SK-N-SH (cell line): ENCODE results near the gene DDX17. TPM values are rescaled to one million over a fixed set of nuclear protein-coding genes. Genes with fewer than 3 reads are reported as not detected.

Experiments used
- CTCF ChIA-PET: fragments of 300-600, 350-600 bp; formaldehyde crosslinking; extraction: SDS; loops from one replicate; lab custom pipeline; 2021; lab: Yijun Ruan, JAX
- POLR2A ChIA-PET: fragments of 350-600 bp; sonication (Branson Sonifier 250); formaldehyde crosslinking; extraction: SDS; loops from one replicate; lab custom pipeline; 2020; ENCODE audit warnings: antibody characterized with exemption, inconsistent platforms; lab: Yijun Ruan, JAX
- DNase-seq: peaks from one replicate; pipeline ENCODE4 v3.0.0; 2012
- H2AFZ ChIP-seq: fragments of 200-600 bp; sonication (generic); 2 replicates; pipeline ENCODE4 v1.8.1; 2016; ENCODE audit warnings: antibody characterized with exemption, mild to moderate bottlenecking, low read depth
- H3F3A ChIP-seq: fragments of 200-600 bp; sonication (generic); replicated peaks from 2 replicates; pipeline ENCODE3; 2016; ENCODE audit warnings: antibody characterized with exemption, mild to moderate bottlenecking; ENCODE audit not compliant: insufficient read depth
- H3K27ac ChIP-seq, 2 experiments: fragments of 200-500 bp in 1 of 2; fragments of 200-600 bp in 1 of 2; sonication (Bioruptor generic) in 1 of 2; sonication (generic), shearing (Covaris generic) in 1 of 2; 2 replicates each; pipeline versions ENCODE4 v1.5.1 to v1.6.1; 2014 to 2016; ENCODE audit warnings: low read depth in 2 of 2, inconsistent platforms in 1 of 2, low read length in 1 of 2, mild to moderate bottlenecking in 1 of 2, mixed read lengths in 1 of 2
- H3K27me3 ChIP-seq: fragments of 200-600 bp; sonication (generic), shearing (Covaris generic); 2 replicates; pipeline ENCODE4 v1.6.1; 2016; ENCODE audit warnings: mixed run types; ENCODE audit not compliant: insufficient read depth
- H3K36me3 ChIP-seq, 2 experiments: fragments of 200-500 bp in 1 of 2; fragments of 200-600 bp in 1 of 2; sonication (Bioruptor generic) in 1 of 2; sonication (generic) in 1 of 2; replicated peaks in 1 of 2; 2 replicates each; pipeline versions ENCODE3 to v1.5.1; 2014 to 2016; ENCODE audit warnings: low read length in 1 of 2, mild to moderate bottlenecking in 1 of 2; ENCODE audit not compliant: insufficient read depth in 2 of 2, control insufficient read depth in 1 of 2
- H3K4me1 ChIP-seq, 2 experiments: fragments of 200-500 bp in 1 of 2; fragments of 200-600 bp in 1 of 2; sonication (Bioruptor generic) in 1 of 2; sonication (generic), shearing (Covaris generic) in 1 of 2; 2 replicates each; pipeline versions ENCODE4 v1.5.1 to v1.6.1; 2014 to 2016; ENCODE audit warnings: low read depth in 1 of 2, low read length in 1 of 2, mixed run types in 1 of 2; ENCODE audit not compliant: insufficient read depth in 2 of 2, control insufficient read depth in 1 of 2
- H3K4me2 ChIP-seq: fragments of 200-600 bp; sonication (generic), shearing (Covaris generic); 2 replicates; pipeline ENCODE4 v1.6.1; 2017; ENCODE audit warnings: mixed run types
- H3K4me3 ChIP-seq, 2 experiments: fragments of 200-500 bp in 1 of 2; fragments of 200-600 bp in 1 of 2; sonication (Bioruptor generic) in 1 of 2; sonication (generic), shearing (Covaris generic) in 1 of 2; 2 replicates each; pipeline versions ENCODE4 v1.5.1 to v1.8.1; 2014 to 2016; ENCODE audit warnings: low read depth in 2 of 2, inconsistent platforms in 1 of 2, low read length in 1 of 2, mild to moderate bottlenecking in 1 of 2, mixed read lengths in 1 of 2, moderate library complexity in 1 of 2
- H3K79me2 ChIP-seq: fragments of 200-600 bp; sonication (generic); 2 replicates; pipeline ENCODE4 v1.8.1; 2017; ENCODE audit warnings: mild to moderate bottlenecking; ENCODE audit not compliant: insufficient read depth
- H3K9ac ChIP-seq: fragments of 200-600 bp; sonication (generic); 2 replicates; pipeline ENCODE4 v1.6.1; 2017; ENCODE audit warnings: mixed run types
- H3K9me2 ChIP-seq: fragments of 200-600 bp; sonication (generic); 2 replicates; pipeline ENCODE4 v1.6.1; 2017; ENCODE audit warnings: mixed run types
- H3K9me3 ChIP-seq: fragments of 200-600 bp; sonication (generic); 2 replicates; pipeline ENCODE4 v1.6.1; 2017; ENCODE audit warnings: mixed run types, mild to moderate bottlenecking, moderate library complexity
- H4K20me1 ChIP-seq: fragments of 200-600 bp; sonication (generic); 2 replicates; pipeline ENCODE4 v1.6.1; 2017; ENCODE audit warnings: mild to moderate bottlenecking, mixed run types; ENCODE audit not compliant: insufficient read depth
- EZH2phosphoT487 ChIP-seq: fragments of 200-600 bp; sonication (generic); IDR thresholded peaks from 2 replicates; pipeline ENCODE4 v1.6.1; 2017; ENCODE audit warnings: low read depth, mixed run types, mild to moderate bottlenecking, antibody characterized with exemption, moderate library complexity, borderline replicate concordance
- FOSL2 ChIP-seq: IDR thresholded peaks from 2 replicates; pipeline ENCODE4 v1.4.0; 2012; ENCODE audit warnings: low read depth, mild to moderate bottlenecking, moderate library complexity, borderline replicate concordance
- FOXJ3 ChIP-seq: sonication (generic); formaldehyde crosslinking; IDR thresholded peaks from 2 replicates; pipeline ENCODE4 v1.5.1; 2020; ENCODE audit warnings: mild to moderate bottlenecking, missing genetic modification reagents
- GABPA ChIP-seq: IDR thresholded peaks from 2 replicates; pipeline ENCODE4 v1.4.0; 2012; ENCODE audit warnings: low read depth, mild to moderate bottlenecking
- GATA2 ChIP-seq: sonication (generic); formaldehyde crosslinking; IDR thresholded peaks from 2 replicates; pipeline ENCODE4 v1.5.0; 2020; ENCODE audit warnings: mild to moderate bottlenecking, missing genetic modification reagents
- MXI1 ChIP-seq: IDR thresholded peaks from 2 replicates; pipeline ENCODE4 v1.6.1; 2012; ENCODE audit warnings: mild to moderate bottlenecking, low read depth, low read length, improper control_type of control experiment
- NRF1 ChIP-seq: IDR thresholded peaks from 2 replicates; pipeline ENCODE4 v1.6.1; 2012; ENCODE audit warnings: low read depth, mild to moderate bottlenecking, low read length
- POLR2AphosphoS5 ChIP-seq: IDR thresholded peaks from 2 replicates; pipeline ENCODE4 v1.6.1; 2012; ENCODE audit warnings: low read depth, low read length
- RXRA ChIP-seq: IDR thresholded peaks from 2 replicates; pipeline ENCODE4 v1.4.0; 2012; ENCODE audit warnings: low read depth, mild to moderate bottlenecking, borderline replicate concordance
- SIN3A ChIP-seq: IDR thresholded peaks from 2 replicates; pipeline ENCODE4 v1.6.1; 2012; ENCODE audit warnings: low read depth, mild to moderate bottlenecking, low read length, moderate library complexity, borderline replicate concordance
- TAF1 ChIP-seq: IDR thresholded peaks from 2 replicates; pipeline ENCODE4 v1.6.1; 2012; ENCODE audit warnings: low read depth, mild to moderate bottlenecking, low read length, moderate library complexity, borderline replicate concordance
- TCF12 ChIP-seq: IDR thresholded peaks from 2 replicates; pipeline ENCODE4 v1.4.0; 2012
- TEAD4 ChIP-seq: IDR thresholded peaks from 2 replicates; pipeline ENCODE4 v1.4.0; 2012; ENCODE audit warnings: mild to moderate bottlenecking, borderline replicate concordance; ENCODE audit not compliant: insufficient read depth
- YY1 ChIP-seq: IDR thresholded peaks from 2 replicates; pipeline ENCODE4 v1.4.0; 2012; ENCODE audit warnings: low read depth, mild to moderate bottlenecking
- WGBS: methylation state at CpG from one replicate; pipeline ENCODE4 v1.1.6; 2017; ENCODE audit warnings: low lambda C conversion rate; 5-methylcytosine and 5-hydroxymethylcytosine counted together
- polyA plus RNA-seq, 3 experiments: library from polyadenylated mRNA; depleted of rRNA; stranded (reverse); fragments of >200 nt; gene quantifications; 2 replicates each; pipeline ENCODE4 v1.2.3, GENCODE V29; 2012
- TF ChIP-seq, protein P1 (sequence below): IDR thresholded peaks from 2 replicates; pipeline ENCODE4; 2012
- TF ChIP-seq, protein P2 (sequence below): IDR thresholded peaks from 2 replicates; pipeline ENCODE4 v1.6.1; 2012; ENCODE audit warnings: mild to moderate bottlenecking, low read depth, low read length, moderate library complexity

Gene DDX17
- polyA plus RNA-seq, 1 of the 3 experiments (the other 2 are of a cell fraction): 111 TPM

DNA sequence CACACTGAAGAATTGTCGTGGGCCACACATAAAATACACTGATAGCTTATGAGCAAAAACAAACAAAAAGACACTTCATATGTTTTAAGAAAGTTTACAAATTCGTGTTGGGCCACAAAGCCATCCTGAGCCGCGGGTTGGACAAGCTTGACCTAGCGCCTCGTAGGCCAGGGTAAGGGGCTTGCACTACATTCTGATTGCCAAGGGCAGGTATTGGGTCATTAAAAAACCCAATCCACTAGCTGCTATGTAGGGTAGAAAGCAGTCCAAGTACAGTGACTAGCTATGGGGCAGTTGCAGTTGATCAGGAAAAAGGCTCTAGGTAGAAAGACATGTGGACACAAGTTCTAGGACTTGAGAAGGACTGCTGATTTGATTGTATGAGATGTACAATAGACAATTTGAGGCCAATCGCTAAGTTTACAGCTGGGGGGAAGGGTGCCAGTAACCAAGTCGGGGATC lies 24.2 kb downstream of the DDX17 start:
- Histone ChIP-seq H3K9me3 (no peaks in the 10 kb centered on the region), H3K79me2 (no peaks in the 10 kb centered on the region), H3K36me3 (peaks cover 40 to 52% of the 10 kb centered on the region in 2 experiments), H3K9me2 (no peaks in the 10 kb centered on the region), H3K4me1 (no peaks in the 10 kb centered on the region), H2AFZ (no peak overlapping the region), H3K27me3 (no peaks in the 10 kb centered on the region), H4K20me1 (no peaks in the 10 kb centered on the region), H3K9ac (no peak overlapping the region), H3K4me3 (no peak overlapping the region), H3K4me2 (no peak overlapping the region), H3K27ac (no peak overlapping the region), H3F3A (peaks cover 17% of the 10 kb centered on the region)
- POLR2A ChIA-PET: interaction anchor here (0.6 kb wide), 1 partner anchor 38 kb away, joined by 3 read pairs; no protein-coding TSS in a partner anchor
- TF ChIP-seq EZH2phosphoT487: no peak
- TF ChIP-seq TEAD4: no peak
- TF ChIP-seq SIN3A: 0 out of 2 replicates have a peak, but pooled peaks have one; percentile 17
- no peak for TF ChIP-seq TCF12
- no peak for TF ChIP-seq NRF1
- TF ChIP-seq, protein P1, sequence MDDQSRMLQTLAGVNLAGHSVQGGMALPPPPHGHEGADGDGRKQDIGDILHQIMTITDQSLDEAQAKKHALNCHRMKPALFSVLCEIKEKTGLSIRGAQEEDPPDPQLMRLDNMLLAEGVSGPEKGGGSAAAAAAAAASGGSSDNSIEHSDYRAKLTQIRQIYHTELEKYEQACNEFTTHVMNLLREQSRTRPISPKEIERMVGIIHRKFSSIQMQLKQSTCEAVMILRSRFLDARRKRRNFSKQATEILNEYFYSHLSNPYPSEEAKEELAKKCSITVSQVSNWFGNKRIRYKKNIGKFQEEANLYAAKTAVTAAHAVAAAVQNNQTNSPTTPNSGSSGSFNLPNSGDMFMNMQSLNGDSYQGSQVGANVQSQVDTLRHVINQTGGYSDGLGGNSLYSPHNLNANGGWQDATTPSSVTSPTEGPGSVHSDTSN: no peak
- TF ChIP-seq GATA2 (CRISPR knock-in tag): no peak
- TF ChIP-seq FOXJ3 (CRISPR knock-in tag): no peak
- TF ChIP-seq TAF1: no peak
- no peak for TF ChIP-seq MXI1
- TF ChIP-seq RXRA: no peak
- TF ChIP-seq YY1: no peak
- no peak for TF ChIP-seq FOSL2
- TF ChIP-seq POLR2AphosphoS5: peak; percentile 31; the same call in 1 of the 2 replicates
- WGBS: 84% methylated on average over 8 of the region's 8 CpGs
- CTCF ChIA-PET: interaction anchor here (1.1 kb wide), 1 partner anchor 10 kb away, joined by 3 read pairs; no protein-coding TSS in a partner anchor
- no peak for DNase-seq

DNA sequence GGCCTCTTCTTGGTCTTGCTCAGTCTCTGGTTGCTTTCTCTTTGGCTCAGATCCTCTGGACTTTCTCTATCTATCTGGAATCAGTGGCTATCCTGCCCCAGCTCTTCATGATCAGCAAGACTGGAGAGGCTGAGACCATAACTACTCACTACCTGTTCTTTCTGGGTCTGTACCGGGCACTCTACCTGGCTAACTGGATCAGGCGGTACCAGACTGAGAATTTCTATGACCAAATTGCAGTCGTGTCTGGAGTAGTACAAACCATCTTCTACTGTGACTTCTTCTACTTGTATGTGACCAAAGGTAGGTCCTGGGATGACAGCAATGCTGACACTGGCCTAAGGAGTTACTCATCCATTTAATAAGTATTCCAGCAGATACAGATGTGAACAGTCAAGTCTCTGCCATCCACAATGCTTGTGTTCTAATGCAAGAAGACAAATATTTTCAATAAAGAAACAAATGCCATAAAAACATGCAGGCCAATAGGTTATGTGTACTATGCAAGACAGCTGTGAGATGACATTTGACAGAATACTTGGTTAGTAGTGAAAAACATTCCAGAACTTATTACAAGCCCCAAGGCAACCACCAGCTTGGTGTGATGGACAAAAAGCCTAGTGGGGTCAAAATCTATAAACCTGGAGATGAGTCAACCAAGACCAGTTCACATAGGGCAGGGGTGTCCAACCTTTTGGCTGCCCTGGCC lies 24.8 kb downstream of the DDX17 start:
- DNase-seq: no peak
- no peaks in the 10 kb centered on the region for H3K79me2 ChIP-seq
- no peaks in the 10 kb centered on the region for H4K20me1 ChIP-seq
- H3K9me2 ChIP-seq: no peaks in the 10 kb centered on the region
- no peak overlapping the region for H3K27ac ChIP-seq
- CTCF ChIA-PET: interaction anchor here (1.1 kb wide), 1 partner anchor 11 kb away, joined by 3 read pairs; no protein-coding TSS in a partner anchor
- H3K4me1 ChIP-seq: no peaks in the 10 kb centered on the region
- no peak overlapping the region for H3K4me3 ChIP-seq
- no peaks in the 10 kb centered on the region for H3K27me3 ChIP-seq
- H3K36me3 ChIP-seq: peaks cover 34 to 46% of the 10 kb centered on the region in 2 experiments
- no peaks in the 10 kb centered on the region for H3K9me3 ChIP-seq
- H2AFZ ChIP-seq: no peak overlapping the region
- no peak overlapping the region for H3K9ac ChIP-seq
- H3K4me2 ChIP-seq: no peak overlapping the region
- peaks cover 17% of the 10 kb centered on the region for H3F3A ChIP-seq
- no peak for TF ChIP-seq FOXJ3 (CRISPR knock-in tag)
- no peak for TF ChIP-seq GABPA
- no peak for TF ChIP-seq YY1
- TF ChIP-seq, protein P1: no peak
- TF ChIP-seq, protein P2, sequence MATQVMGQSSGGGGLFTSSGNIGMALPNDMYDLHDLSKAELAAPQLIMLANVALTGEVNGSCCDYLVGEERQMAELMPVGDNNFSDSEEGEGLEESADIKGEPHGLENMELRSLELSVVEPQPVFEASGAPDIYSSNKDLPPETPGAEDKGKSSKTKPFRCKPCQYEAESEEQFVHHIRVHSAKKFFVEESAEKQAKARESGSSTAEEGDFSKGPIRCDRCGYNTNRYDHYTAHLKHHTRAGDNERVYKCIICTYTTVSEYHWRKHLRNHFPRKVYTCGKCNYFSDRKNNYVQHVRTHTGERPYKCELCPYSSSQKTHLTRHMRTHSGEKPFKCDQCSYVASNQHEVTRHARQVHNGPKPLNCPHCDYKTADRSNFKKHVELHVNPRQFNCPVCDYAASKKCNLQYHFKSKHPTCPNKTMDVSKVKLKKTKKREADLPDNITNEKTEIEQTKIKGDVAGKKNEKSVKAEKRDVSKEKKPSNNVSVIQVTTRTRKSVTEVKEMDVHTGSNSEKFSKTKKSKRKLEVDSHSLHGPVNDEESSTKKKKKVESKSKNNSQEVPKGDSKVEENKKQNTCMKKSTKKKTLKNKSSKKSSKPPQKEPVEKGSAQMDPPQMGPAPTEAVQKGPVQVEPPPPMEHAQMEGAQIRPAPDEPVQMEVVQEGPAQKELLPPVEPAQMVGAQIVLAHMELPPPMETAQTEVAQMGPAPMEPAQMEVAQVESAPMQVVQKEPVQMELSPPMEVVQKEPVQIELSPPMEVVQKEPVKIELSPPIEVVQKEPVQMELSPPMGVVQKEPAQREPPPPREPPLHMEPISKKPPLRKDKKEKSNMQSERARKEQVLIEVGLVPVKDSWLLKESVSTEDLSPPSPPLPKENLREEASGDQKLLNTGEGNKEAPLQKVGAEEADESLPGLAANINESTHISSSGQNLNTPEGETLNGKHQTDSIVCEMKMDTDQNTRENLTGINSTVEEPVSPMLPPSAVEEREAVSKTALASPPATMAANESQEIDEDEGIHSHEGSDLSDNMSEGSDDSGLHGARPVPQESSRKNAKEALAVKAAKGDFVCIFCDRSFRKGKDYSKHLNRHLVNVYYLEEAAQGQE: no peak
- TF ChIP-seq, all 33 proteins: peak for 0
- POLR2A ChIA-PET: interaction anchor here (0.6 kb wide), 1 partner anchor 38 kb away, joined by 3 read pairs; no protein-coding TSS in a partner anchor
- WGBS: 87% methylated on average over 3 of the region's 3 CpGs
